A549 (cell line): ENCODE measurements around the gene SPECC1. TPM values are rescaled to one million over a fixed set of nuclear protein-coding genes. Genes with fewer than 3 reads are reported as not detected.

Experiments
- ATAC-seq, 2 experiments: fragments of 200-7000 bp in 1 of 2; fragments of >200 bp in 1 of 2; cut with Nextera tagmentation in 1 of 2; cut with Tn5 transposase in 1 of 2; 3 replicates each; pipeline versions ENCODE4 v1.8.0 to v1.9.1; 2018 to 2020; ENCODE audit warnings: mild to moderate bottlenecking in 1 of 2, moderate library complexity in 1 of 2
- CTCF ChIA-PET: fragments of 300-600 bp; sonication (Branson Sonifier 250); formaldehyde crosslinking; extraction: SDS; loops from one replicate; lab custom pipeline; 2021; ENCODE audit warnings: antibody characterized with exemption, inconsistent platforms; lab: Yijun Ruan, JAX
- POLR2A ChIA-PET: fragments of 350-600 bp; formaldehyde crosslinking; extraction: SDS; loops from one replicate; lab custom pipeline; 2021; ENCODE audit warnings: antibody characterized with exemption, inconsistent platforms; lab: Yijun Ruan, JAX
- DNase-seq, 2 experiments: peaks; one replicate each; pipeline versions ENCODE4 v3.0.0 to v3.0.0-alpha.2; 2011 to 2016; ENCODE audit warnings: low read depth in 1 of 2, low spot score in 1 of 2
- FAIRE-seq: peaks from 2 replicates; lab custom pipeline; 2011; peaks lifted over from hg19 to GRCh38; lab: Jason Lieb, UNC
- H3K27ac ChIP-seq, 2 experiments: fragments of >200 bp; sonication (Bioruptor Twin); formaldehyde crosslinking; 3 replicates each; pipeline ENCODE4 v1.5.1; 2016 to 2017
- H3K4me1 ChIP-seq: fragments of >200 bp; sonication (Bioruptor Twin); formaldehyde crosslinking; 3 replicates; pipeline ENCODE4 v1.6.1; 2016
- H3K4me2 ChIP-seq: fragments of >200 bp; sonication (Bioruptor Twin); formaldehyde crosslinking; 3 replicates; pipeline ENCODE4 v1.6.1; 2016
- H3K4me3 ChIP-seq: fragments of >200 bp; sonication (Bioruptor Twin); formaldehyde crosslinking; 3 replicates; pipeline ENCODE4 v1.5.1; 2016
- H3K9me3 ChIP-seq: fragments of >200 bp; sonication (Bioruptor Twin); formaldehyde crosslinking; 3 replicates; pipeline ENCODE4 v1.6.1; 2016
- BCL3 ChIP-seq: fragments of >200 bp; sonication (Bioruptor Twin); formaldehyde crosslinking; IDR thresholded peaks from 3 replicates; pipeline ENCODE4 v1.6.1; 2016
- BHLHE40 ChIP-seq: IDR thresholded peaks from 2 replicates; pipeline ENCODE4 v1.6.1; 2012; ENCODE audit warnings: low read depth, low read length, inconsistent platforms
- CEBPB ChIP-seq, 2 experiments: fragments of >200 bp in 1 of 2; sonication (Bioruptor Twin) in 1 of 2; formaldehyde crosslinking in 1 of 2; IDR thresholded peaks; 2 replicates each; pipeline ENCODE4 v1.6.1; 2012 to 2016
- E2F6 ChIP-seq: IDR thresholded peaks from 2 replicates; pipeline ENCODE4 v1.6.1; 2012; ENCODE audit warnings: low read depth, borderline replicate concordance
- EHF ChIP-seq: fragments of 250-450 bp; sonication (Bioruptor Pico); IDR thresholded peaks from 2 replicates; pipeline ENCODE4 v1.5.0; 2020; ENCODE audit warnings: mild to moderate bottlenecking
- FOSB ChIP-seq: fragments of 250-450 bp; sonication (Bioruptor Pico); IDR thresholded peaks from 2 replicates; pipeline ENCODE4 v1.5.0; 2020; ENCODE audit warnings: mild to moderate bottlenecking, moderate library complexity
- FOSL2 ChIP-seq, 2 experiments: fragments of 450-650 bp in 1 of 2; fragments of >200 bp in 1 of 2; sonication (Bioruptor Twin) in 1 of 2; formaldehyde crosslinking; IDR thresholded peaks; 2 replicates each; pipeline versions ENCODE4 v1.5.0 to v1.6.1; 2016 to 2020; ENCODE audit warnings: mild to moderate bottlenecking in 1 of 2, moderate library complexity in 1 of 2
- GATA3 ChIP-seq: IDR thresholded peaks from 2 replicates; pipeline ENCODE4 v1.6.1; 2012; ENCODE audit warnings: borderline replicate concordance
- HEYL ChIP-seq: fragments of 250-450 bp; sonication (Bioruptor Pico); IDR thresholded peaks from 2 replicates; pipeline ENCODE4 v1.8.0; 2021; ENCODE audit warnings: mild to moderate bottlenecking, moderate library complexity
- HMGXB4 ChIP-seq: fragments of 250-450 bp; sonication (Bioruptor Pico); IDR thresholded peaks from 2 replicates; pipeline ENCODE4 v1.5.0; 2021; ENCODE audit warnings: mild to moderate bottlenecking, moderate library complexity, borderline replicate concordance
- HOXA7 ChIP-seq: fragments of 250-450 bp; sonication (Bioruptor Pico); IDR thresholded peaks from 2 replicates; pipeline ENCODE4 v1.5.0; 2020; ENCODE audit warnings: mild to moderate bottlenecking, moderate library complexity
- HOXB13 ChIP-seq: fragments of 250-450 bp; sonication (Bioruptor Pico); IDR thresholded peaks from 2 replicates; pipeline ENCODE4 v1.5.0; 2020; ENCODE audit warnings: low read depth, mild to moderate bottlenecking, moderate library complexity
- HOXB5 ChIP-seq: fragments of 250-450 bp; sonication (Bioruptor Pico); IDR thresholded peaks from 2 replicates; pipeline ENCODE4 v1.5.0; 2020; ENCODE audit warnings: mild to moderate bottlenecking, moderate library complexity
- JUN ChIP-seq, 2 experiments: fragments of >200 bp; sonication (Bioruptor Twin); formaldehyde crosslinking; IDR thresholded peaks; 2 replicates in 1 of 2; 3 replicates in 1 of 2; pipeline ENCODE4 v1.6.1; 2016 to 2017
- JUNB ChIP-seq: fragments of >200 bp; sonication (Bioruptor Twin); formaldehyde crosslinking; IDR thresholded peaks from 2 replicates; pipeline ENCODE4 v1.6.1; 2016
- KDM5A ChIP-seq: fragments of 200-600 bp; sonication (generic); IDR thresholded peaks from 2 replicates; pipeline ENCODE4 v1.6.1; 2016; ENCODE audit warnings: antibody characterized with exemption, mild to moderate bottlenecking
- MAX ChIP-seq: IDR thresholded peaks from 2 replicates; pipeline ENCODE4 v1.6.1; 2012
- MAZ ChIP-seq: fragments of 150-350 bp; IDR thresholded peaks from 2 replicates; pipeline ENCODE4 v1.6.1; 2014; ENCODE audit warnings: antibody characterized with exemption, low read depth, low read length, borderline replicate concordance
- NR3C1 ChIP-seq: fragments of >200 bp; sonication (Bioruptor Twin); formaldehyde crosslinking; IDR thresholded peaks from 3 replicates; pipeline ENCODE4 v1.6.1; 2017
- PBX3 ChIP-seq: IDR thresholded peaks from 2 replicates; pipeline ENCODE4 v1.6.1; 2012
- RARB ChIP-seq: fragments of 250-450 bp; sonication (Bioruptor Pico); IDR thresholded peaks from 2 replicates; pipeline ENCODE4 v1.8.0; 2021; ENCODE audit warnings: mild to moderate bottlenecking, moderate library complexity
- REST ChIP-seq: fragments of 200-600 bp; sonication (generic); IDR thresholded peaks from 2 replicates; pipeline ENCODE4 v1.6.1; 2016; ENCODE audit warnings: antibody characterized with exemption, mild to moderate bottlenecking, moderate library complexity
- RFX5 ChIP-seq: fragments of 450-650 bp; IDR thresholded peaks from 2 replicates; pipeline ENCODE4 v1.7.1; 2014; ENCODE audit warnings: antibody characterized with exemption, mild to moderate bottlenecking, moderate library complexity
- SMC3 ChIP-seq: fragments of >200 bp; sonication (Bioruptor Twin); formaldehyde crosslinking; IDR thresholded peaks from 3 replicates; pipeline ENCODE4 v1.6.1; 2018; ENCODE audit warnings: inconsistent platforms
- TFCP2L1 ChIP-seq: fragments of 250-450 bp; sonication (Bioruptor Pico); IDR thresholded peaks from 2 replicates; pipeline ENCODE4 v1.5.0; 2021; ENCODE audit warnings: mild to moderate bottlenecking
- USF2 ChIP-seq: fragments of 450-650 bp; IDR thresholded peaks from 2 replicates; pipeline ENCODE4 v1.6.1; 2014; ENCODE audit warnings: antibody characterized with exemption
- ZNF302 ChIP-seq: fragments of 250-450 bp; sonication (Bioruptor Pico); IDR thresholded peaks from 2 replicates; pipeline ENCODE4 v1.9.0; 2021; ENCODE audit warnings: inconsistent platforms, mild to moderate bottlenecking, moderate library complexity
- ZSCAN20 ChIP-seq: fragments of 250-450 bp; sonication (Bioruptor Pico); IDR thresholded peaks from 2 replicates; pipeline ENCODE4 v1.8.0; 2022; ENCODE audit warnings: mild to moderate bottlenecking, moderate library complexity
- WGBS: methylation state at CpG from one replicate; pipeline ENCODE4 v1.1.6; 2017; ENCODE audit errors: missing lambda C conversion rate; 5-methylcytosine and 5-hydroxymethylcytosine counted together
- polyA plus RNA-seq, 4 experiments: library from polyadenylated mRNA; depleted of rRNA in 3 of 4; stranded (reverse); fragments of >200 nt; fragmentation: RNase III in 1 of 4; extraction: RNeasy Plus Mini Kit Qiagen cat#74134 plus additional on column Dnase treatment in 1 of 4; gene quantifications; 2 replicates in 3 of 4; 3 replicates in 1 of 4; pipeline ENCODE4 v1.2.3, GENCODE V29; 2011 to 2017

SPECC1 gene
- polyA plus RNA-seq, 2 of the 4 experiments (the other 2 are of a cell fraction): 45.1 to 66.2 TPM

GRCh38 chr17:20279631-20280030 is 270.5 kb downstream of the SPECC1 start:
- Histone ChIP-seq H3K9me3 (no peaks in the 10 kb centered on the region), H3K27ac (no peak overlapping the region), H3K4me3 (no peak overlapping the region), H3K4me2 (no peak overlapping the region), H3K4me1 (no peaks in the 10 kb centered on the region)
- FAIRE-seq: no peak
- ATAC-seq: no peak
- POLR2A ChIA-PET: no interaction called here
- WGBS: 93% methylated on average over 3 of the region's 3 CpGs
- DNase-seq: no peak
- no peak for TF ChIP-seq PBX3
- no peak for TF ChIP-seq FOSB (CRISPR knock-in tag)
- no peak for TF ChIP-seq HEYL (CRISPR knock-in tag)
- TF ChIP-seq GATA3: no peak
- TF ChIP-seq JUNB: no peak
- no peak for TF ChIP-seq HOXB5 (CRISPR knock-in tag)
- no peak for TF ChIP-seq ZNF302 (CRISPR knock-in tag)
- TF ChIP-seq RFX5: no peak
- CTCF ChIA-PET: no interaction called here

GRCh38 chr17:20280051-20280450 is 270.9 kb downstream of the SPECC1 start:
- no peaks in the 10 kb centered on the region for H3K4me1 ChIP-seq
- DNase-seq (no peak), ATAC-seq (no peak), FAIRE-seq (no peak)
- H3K4me2 ChIP-seq: no peak overlapping the region
- H3K4me3 ChIP-seq: no peak overlapping the region
- ChIA-PET CTCF (no interaction called here), POLR2A (no interaction called here)
- no peaks in the 10 kb centered on the region for H3K9me3 ChIP-seq
- H3K27ac ChIP-seq: no peak overlapping the region
- TF ChIP-seq EHF: no peak
- no peak for TF ChIP-seq BHLHE40
- no peak for TF ChIP-seq TFCP2L1 (CRISPR knock-in tag)
- TF ChIP-seq REST: no peak
- TF ChIP-seq JUN (IDR thresholded peaks at IDR 0.05): no peak
- TF ChIP-seq MAZ: no peak
- no peak for TF ChIP-seq HOXB13
- TF ChIP-seq RARB (CRISPR knock-in tag): no peak
- TF ChIP-seq HMGXB4 (CRISPR knock-in tag): no peak
- TF ChIP-seq MAX: no peak
- no peak for TF ChIP-seq CEBPB (IDR thresholded peaks at IDR 0.05)
- TF ChIP-seq NR3C1: no peak
- TF ChIP-seq USF2: no peak
- no peak for TF ChIP-seq HOXA7 (CRISPR knock-in tag)
- no peak for TF ChIP-seq KDM5A
- TF ChIP-seq ZSCAN20 (CRISPR knock-in tag): no peak
- no peak for TF ChIP-seq BCL3
- TF ChIP-seq FOSL2 (IDR thresholded peaks at IDR 0.05): no peak
- no peak for TF ChIP-seq FOSL2 (CRISPR knock-in tag; IDR thresholded peaks at IDR 0.05)
- TF ChIP-seq SMC3: no peak
- no peak for TF ChIP-seq E2F6
- WGBS: 94% methylated on average over 6 of the region's 6 CpGs
